OCI-LY7 (cell line): ENCODE measurements around the gene GTF3C1.

ENCODE experiments used
- EZH2phosphoT487 ChIP-seq: fragments of 200-600 bp; sonication (generic); IDR thresholded peaks from 2 replicates; pipeline ENCODE4 v1.6.1; 2018; ENCODE audit warnings: low read depth, borderline replicate concordance, mild to moderate bottlenecking, mixed run types, antibody characterized with exemption, low read length, moderate library complexity, mixed read lengths
- TF ChIP-seq, protein P1 (sequence below): fragments of 200-600 bp; sonication (generic); conservative IDR thresholded peaks from 2 replicates; pipeline ENCODE4 v1.5.1; 2014; ENCODE audit warnings: mild to moderate bottlenecking, antibody characterized with exemption, low read length, moderate library complexity, mixed read lengths

- TF ChIP-seq, protein P1, sequence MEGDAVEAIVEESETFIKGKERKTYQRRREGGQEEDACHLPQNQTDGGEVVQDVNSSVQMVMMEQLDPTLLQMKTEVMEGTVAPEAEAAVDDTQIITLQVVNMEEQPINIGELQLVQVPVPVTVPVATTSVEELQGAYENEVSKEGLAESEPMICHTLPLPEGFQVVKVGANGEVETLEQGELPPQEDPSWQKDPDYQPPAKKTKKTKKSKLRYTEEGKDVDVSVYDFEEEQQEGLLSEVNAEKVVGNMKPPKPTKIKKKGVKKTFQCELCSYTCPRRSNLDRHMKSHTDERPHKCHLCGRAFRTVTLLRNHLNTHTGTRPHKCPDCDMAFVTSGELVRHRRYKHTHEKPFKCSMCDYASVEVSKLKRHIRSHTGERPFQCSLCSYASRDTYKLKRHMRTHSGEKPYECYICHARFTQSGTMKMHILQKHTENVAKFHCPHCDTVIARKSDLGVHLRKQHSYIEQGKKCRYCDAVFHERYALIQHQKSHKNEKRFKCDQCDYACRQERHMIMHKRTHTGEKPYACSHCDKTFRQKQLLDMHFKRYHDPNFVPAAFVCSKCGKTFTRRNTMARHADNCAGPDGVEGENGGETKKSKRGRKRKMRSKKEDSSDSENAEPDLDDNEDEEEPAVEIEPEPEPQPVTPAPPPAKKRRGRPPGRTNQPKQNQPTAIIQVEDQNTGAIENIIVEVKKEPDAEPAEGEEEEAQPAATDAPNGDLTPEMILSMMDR: no peak
- no peak for TF ChIP-seq EZH2phosphoT487
Measured at GRCh38 chr16:27529962-27530361, 19.8 kb downstream of the GTF3C1 start.
